Upper lobe of left lung (tissue), 4 donors: ENCODE measurements around the gene FBXW8.

Experiments
- EP300 ChIP-seq, 4 donors: sonication (generic); formaldehyde crosslinking; IDR thresholded peaks; one replicate each; pipeline ENCODE4 v1.5.1; 2017; ENCODE audit warnings: antibody characterized with exemption in 4 of 4, control low read depth in 2 of 4
- POLR2A ChIP-seq, 4 donors: fragments of 450-650 bp; IDR thresholded peaks; one replicate each; pipeline ENCODE4 v1.5.1; 2016 to 2017; ENCODE audit warnings: antibody characterized with exemption in 4 of 4, mild to moderate bottlenecking in 2 of 4
- POLR2AphosphoS5 ChIP-seq, 2 donors: sonication (generic); formaldehyde crosslinking; IDR thresholded peaks; one replicate each; pipeline ENCODE4 v1.5.1; 2017; ENCODE audit warnings: antibody characterized with exemption in 2 of 2
- TF ChIP-seq, protein P1 (sequence below), 6 experiments: fragments of 450-650 bp in 4 of 6; fragments of 200-600 bp in 2 of 6; sonication (generic) in 2 of 6; IDR thresholded peaks; one replicate each; pipeline ENCODE4 v1.5.1; 2016 to 2019; ENCODE audit warnings: antibody characterized with exemption in 6 of 6

DNA sequence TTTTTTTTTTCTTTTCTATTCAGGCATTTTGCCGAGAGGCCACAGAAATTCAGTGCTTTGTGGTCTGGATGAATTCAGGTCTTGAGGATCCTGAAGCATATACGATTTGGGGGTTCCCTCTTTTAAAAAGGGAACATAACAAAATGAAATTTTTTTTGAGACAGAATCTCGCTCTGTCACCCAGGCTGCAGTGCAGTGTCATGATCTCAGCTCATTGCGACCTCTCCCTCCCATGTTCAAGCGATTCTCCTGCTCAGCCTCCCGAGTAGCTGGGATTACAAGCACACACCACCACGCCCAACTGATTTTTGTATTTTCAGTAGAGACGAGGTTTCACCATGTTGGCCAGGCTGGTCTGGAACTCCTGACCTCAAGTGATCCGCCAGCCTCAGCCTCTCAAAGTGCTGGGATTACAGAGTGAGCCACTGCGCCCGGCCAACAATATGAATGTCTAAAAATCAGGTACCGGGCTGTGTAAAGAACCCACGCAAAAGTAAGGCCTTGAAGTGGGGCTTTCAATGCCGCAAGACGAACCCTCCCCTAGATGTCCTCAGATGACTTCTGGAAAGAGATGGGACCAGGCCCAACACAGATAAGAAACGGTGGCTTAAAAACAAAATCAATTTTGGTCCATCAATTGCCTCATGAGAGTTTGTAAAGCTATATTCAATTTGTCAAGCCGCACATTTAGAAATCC lies 158.5 kb downstream of the FBXW8 start:
- TF ChIP-seq POLR2A (IDR thresholded peaks at IDR 0.05) (no peak), POLR2AphosphoS5 (IDR thresholded peaks at IDR 0.05) (no peak), EP300 (IDR thresholded peaks at IDR 0.05) (no peak)
- TF ChIP-seq, protein P1, sequence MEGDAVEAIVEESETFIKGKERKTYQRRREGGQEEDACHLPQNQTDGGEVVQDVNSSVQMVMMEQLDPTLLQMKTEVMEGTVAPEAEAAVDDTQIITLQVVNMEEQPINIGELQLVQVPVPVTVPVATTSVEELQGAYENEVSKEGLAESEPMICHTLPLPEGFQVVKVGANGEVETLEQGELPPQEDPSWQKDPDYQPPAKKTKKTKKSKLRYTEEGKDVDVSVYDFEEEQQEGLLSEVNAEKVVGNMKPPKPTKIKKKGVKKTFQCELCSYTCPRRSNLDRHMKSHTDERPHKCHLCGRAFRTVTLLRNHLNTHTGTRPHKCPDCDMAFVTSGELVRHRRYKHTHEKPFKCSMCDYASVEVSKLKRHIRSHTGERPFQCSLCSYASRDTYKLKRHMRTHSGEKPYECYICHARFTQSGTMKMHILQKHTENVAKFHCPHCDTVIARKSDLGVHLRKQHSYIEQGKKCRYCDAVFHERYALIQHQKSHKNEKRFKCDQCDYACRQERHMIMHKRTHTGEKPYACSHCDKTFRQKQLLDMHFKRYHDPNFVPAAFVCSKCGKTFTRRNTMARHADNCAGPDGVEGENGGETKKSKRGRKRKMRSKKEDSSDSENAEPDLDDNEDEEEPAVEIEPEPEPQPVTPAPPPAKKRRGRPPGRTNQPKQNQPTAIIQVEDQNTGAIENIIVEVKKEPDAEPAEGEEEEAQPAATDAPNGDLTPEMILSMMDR (IDR thresholded peaks at IDR 0.05), result no peak
